ENCODE results near the gene DIPK1C. TPM values are rescaled to one million over a fixed set of nuclear protein-coding genes. Genes with fewer than 3 reads are reported as not detected.

The DIPK1C gene
- total RNA-seq, 2 experiments from 2014 or later = not detected

DNA sequence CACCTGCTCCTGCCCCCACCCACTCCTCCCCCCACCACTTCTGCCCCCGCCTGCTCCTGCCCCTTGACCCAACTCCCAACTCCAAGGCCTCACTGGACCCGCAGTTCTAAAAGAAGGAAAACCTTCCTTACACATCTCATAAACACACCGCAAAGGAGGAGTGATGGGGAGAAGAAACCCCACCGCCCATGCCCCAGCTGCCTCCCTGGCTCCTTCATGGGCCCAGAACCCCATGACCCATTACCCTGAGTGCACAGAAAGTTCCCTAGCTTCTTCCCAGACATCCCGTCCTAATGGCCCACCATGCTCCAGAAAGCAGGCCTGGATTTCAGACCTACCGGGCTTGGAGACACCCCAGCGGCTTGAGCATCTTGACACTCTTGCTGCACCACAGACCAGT lies 21.2 kb upstream of the DIPK1C start:
- no peak overlapping the region for H3K4me3 Mint-ChIP-seq
- ATAC-seq (no peak), DNase-seq (no peak)
- ChIA-PET CTCF (no interaction called here), POLR2A (no interaction called here)
- TF ChIP-seq, protein P1, sequence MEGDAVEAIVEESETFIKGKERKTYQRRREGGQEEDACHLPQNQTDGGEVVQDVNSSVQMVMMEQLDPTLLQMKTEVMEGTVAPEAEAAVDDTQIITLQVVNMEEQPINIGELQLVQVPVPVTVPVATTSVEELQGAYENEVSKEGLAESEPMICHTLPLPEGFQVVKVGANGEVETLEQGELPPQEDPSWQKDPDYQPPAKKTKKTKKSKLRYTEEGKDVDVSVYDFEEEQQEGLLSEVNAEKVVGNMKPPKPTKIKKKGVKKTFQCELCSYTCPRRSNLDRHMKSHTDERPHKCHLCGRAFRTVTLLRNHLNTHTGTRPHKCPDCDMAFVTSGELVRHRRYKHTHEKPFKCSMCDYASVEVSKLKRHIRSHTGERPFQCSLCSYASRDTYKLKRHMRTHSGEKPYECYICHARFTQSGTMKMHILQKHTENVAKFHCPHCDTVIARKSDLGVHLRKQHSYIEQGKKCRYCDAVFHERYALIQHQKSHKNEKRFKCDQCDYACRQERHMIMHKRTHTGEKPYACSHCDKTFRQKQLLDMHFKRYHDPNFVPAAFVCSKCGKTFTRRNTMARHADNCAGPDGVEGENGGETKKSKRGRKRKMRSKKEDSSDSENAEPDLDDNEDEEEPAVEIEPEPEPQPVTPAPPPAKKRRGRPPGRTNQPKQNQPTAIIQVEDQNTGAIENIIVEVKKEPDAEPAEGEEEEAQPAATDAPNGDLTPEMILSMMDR (IDR thresholded peaks at IDR 0.05) = no peak
- H3K27me3 Mint-ChIP-seq = no peaks in the 10 kb centered on the region
- intact Hi-C loops (cut with micrococcal nuclease) = no loop called here
- H3K4me1 Mint-ChIP-seq (ENCODE audit: low read depth) = no peaks in the 10 kb centered on the region
- no peak overlapping the region for H3K27ac Mint-ChIP-seq
- no peaks in the 10 kb centered on the region for H3K36me3 Mint-ChIP-seq (ENCODE audit: low read depth)
- no peaks in the 10 kb centered on the region for H3K9me3 Mint-ChIP-seq

DNA sequence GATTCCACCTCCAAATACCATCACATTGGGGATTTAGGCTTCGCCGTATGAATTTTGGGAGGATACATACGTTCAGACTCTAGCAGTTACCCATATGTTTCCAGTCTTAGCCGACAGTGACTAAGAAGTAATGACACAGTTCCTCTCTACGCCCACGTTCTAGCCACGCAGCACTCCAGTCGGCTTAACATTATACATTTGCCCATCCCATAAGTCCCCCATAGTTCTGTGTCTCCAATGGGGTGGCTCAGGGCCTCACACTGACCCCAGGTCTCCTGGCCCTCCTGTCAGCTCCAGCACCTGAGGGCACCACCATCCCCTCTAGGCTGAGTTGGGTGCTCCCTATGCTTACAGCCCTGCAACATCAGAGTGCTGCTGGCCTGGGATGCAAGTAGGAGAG lies 20.7 kb upstream of the DIPK1C start:
- TF ChIP-seq, protein P1 (IDR thresholded peaks at IDR 0.05) = no peak
- intact Hi-C loops (cut with micrococcal nuclease) = no loop called here
- ATAC-seq (no peak), DNase-seq (no peak)
- CTCF ChIA-PET = interaction anchor here (1.2 to 1.5 kb wide), 2 partner anchors 12 to 74 kb away, joined by 3 to 4 read pairs; no protein-coding TSS in a partner anchor
- no peaks in the 10 kb centered on the region for H3K27me3 Mint-ChIP-seq
- POLR2A ChIA-PET = no interaction called here
- H3K4me1 Mint-ChIP-seq (ENCODE audit: low read depth) = no peaks in the 10 kb centered on the region
- H3K4me3 Mint-ChIP-seq = no peak overlapping the region
- H3K36me3 Mint-ChIP-seq (ENCODE audit: low read depth) = no peaks in the 10 kb centered on the region
- no peak overlapping the region for H3K27ac Mint-ChIP-seq
- H3K9me3 Mint-ChIP-seq = no peaks in the 10 kb centered on the region

DNA sequence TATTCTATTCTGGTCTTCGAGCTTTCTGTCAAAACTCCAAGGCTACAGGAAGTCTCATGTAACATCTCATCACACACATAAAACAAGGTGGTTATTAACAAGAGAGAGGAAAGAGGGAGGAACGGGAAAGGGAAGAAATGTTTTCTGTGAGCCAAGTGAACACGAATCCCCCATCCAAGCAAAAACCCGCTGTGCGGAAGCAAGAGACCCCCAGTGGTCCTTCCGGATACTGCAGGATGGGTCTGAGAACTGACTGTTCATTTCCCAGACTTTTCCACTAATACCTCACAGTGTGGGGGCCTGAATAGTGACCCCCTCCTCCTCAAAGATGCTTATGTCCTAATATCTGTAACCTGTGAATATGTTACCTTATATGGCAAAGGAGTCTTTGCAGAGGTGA lies 19.0 kb upstream of the DIPK1C start:
- Mint-ChIP-seq H3K4me1 (ENCODE audit: low read depth) (no peaks in the 10 kb centered on the region), H3K9me3 (no peaks in the 10 kb centered on the region), H3K27me3 (no peaks in the 10 kb centered on the region), H3K4me3 (no peak overlapping the region), H3K27ac (no peak overlapping the region), H3K36me3 (ENCODE audit: low read depth) (no peaks in the 10 kb centered on the region)
- ChIA-PET POLR2A (no interaction called here), CTCF (interaction anchor here (0.9 to 1.5 kb wide), 3 partner anchors 10 to 76 kb away, joined by 3 to 4 read pairs (median 4); no protein-coding TSS in a partner anchor)
- ATAC-seq (no peak), DNase-seq (peak; percentile 41)
- intact Hi-C loops (cut with micrococcal nuclease) = no loop called here
- TF ChIP-seq, protein P1 (IDR thresholded peaks at IDR 0.05) = peak; percentile 63

DNA sequence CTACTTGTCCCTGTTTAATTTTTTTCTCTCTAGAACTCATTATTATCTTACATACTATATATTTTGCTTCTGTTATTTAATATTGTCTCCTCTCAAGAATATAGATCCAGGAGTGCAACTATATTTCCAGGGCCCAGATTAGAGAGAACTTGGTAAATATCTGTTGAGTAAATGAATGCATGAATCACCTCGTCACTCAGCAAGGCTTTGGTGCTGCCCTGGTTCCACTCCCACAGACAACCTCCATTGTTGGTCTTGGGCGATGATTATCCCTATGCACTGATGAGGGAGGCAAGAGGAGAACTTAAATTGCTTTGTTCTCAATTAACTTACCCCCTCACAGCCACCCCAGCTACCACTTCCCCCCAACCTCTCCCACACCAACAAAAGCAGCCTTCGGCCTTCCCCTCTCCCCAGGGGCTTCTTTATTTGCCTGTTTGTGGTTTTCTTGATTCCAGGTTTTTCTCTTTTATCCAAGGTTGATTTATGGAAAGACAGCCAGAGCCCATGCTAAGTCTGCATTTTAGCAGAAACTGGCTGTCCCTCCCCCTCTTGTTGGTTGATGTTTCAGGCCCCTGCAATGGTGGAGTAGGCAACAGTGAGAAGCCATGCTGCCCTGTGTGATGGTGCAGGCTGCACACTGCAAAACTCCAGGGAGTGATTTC lies 17.0 kb upstream of the DIPK1C start:
- Mint-ChIP-seq H3K36me3 (ENCODE audit: low read depth) (no peaks in the 10 kb centered on the region), H3K27me3 (peaks cover 3% of the 10 kb centered on the region), H3K4me3 (no peak overlapping the region), H3K27ac (no peak overlapping the region), H3K9me3 (peaks cover 6% of the 10 kb centered on the region), H3K4me1 (ENCODE audit: low read depth) (no peaks in the 10 kb centered on the region)
- ChIA-PET POLR2A (no interaction called here), CTCF (no interaction called here)
- no peak for ATAC-seq
- intact Hi-C loops (cut with micrococcal nuclease) = no loop called here
- TF ChIP-seq, protein P1 (IDR thresholded peaks at IDR 0.05) = no peak
- no peak for DNase-seq

DNA sequence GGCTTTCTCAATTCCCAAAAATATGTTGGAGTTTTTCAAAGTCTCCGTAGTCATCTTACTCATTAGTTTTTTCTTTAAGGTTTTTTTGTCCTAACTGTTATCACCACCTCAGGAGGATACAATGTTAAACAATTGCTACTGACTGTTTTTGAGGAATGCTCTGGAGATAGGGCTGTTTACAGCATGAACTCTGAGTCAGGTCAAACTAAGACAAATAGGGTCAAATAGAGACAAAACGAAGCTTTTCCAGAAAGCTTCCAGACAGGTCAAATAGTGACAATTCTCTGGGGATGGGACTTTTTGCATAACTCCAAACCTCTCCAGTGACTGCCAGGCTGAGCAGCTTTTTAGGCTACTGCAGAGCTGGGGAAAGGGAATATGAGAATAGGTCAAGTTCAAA lies 15.2 kb upstream of the DIPK1C start:
- H3K27ac Mint-ChIP-seq = no peak overlapping the region
- CTCF ChIA-PET = no interaction called here
- DNase-seq = no peak

More for the DNA sequence above, 15.2 kb upstream of the DIPK1C start:
- Mint-ChIP-seq H3K9me3 (peaks cover 6% of the 10 kb centered on the region), H3K36me3 (ENCODE audit: low read depth) (no peaks in the 10 kb centered on the region), H3K4me1 (ENCODE audit: low read depth) (no peaks in the 10 kb centered on the region), H3K4me3 (no peak overlapping the region), H3K27me3 (peaks cover 3% of the 10 kb centered on the region)
- POLR2A ChIA-PET = no interaction called here
- intact Hi-C loops (cut with micrococcal nuclease) = no loop called here
- no peak for ATAC-seq
- TF ChIP-seq, protein P1 (IDR thresholded peaks at IDR 0.05) = no peak

Data from activated CD8-positive, alpha-beta T cell treated with anti-CD3 and anti-CD28 coated beads for 36 hours (primary cell).